HG03045 (cell line): ENCODE data around the gene ADIPOR1.

Experiments used
- ATAC-seq: cut with Tn5 transposase; IDR thresholded peaks from one replicate; pipeline ENCODE4 v1.9.1; 2021; ENCODE audit warnings: mild to moderate bottlenecking, moderate library complexity; ENCODE audit not compliant: unreplicated experiment

The ADIPOR1 gene

GRCh38 chr1:202974856-202975255 lies 16.7 kb upstream of the ADIPOR1 start:
- no peak for ATAC-seq

DNA sequence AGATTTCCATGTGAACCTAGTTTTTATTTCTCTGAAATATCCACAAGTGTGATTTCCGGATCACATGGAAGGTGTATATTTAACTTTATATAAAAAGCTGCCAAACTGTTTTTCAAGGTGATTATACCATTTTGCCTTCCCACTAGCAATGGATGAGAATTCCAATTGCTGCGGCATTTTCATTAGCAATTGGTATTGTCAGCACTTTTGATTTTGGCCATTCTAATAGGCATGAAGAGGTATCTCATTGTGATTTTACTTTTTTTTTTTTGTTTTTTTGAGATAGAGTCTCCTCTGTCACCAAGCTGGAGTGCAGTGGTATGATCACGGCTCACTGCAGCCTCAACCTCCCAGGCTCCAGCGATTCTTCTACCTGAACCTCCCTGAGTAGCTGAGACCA lies 13.9 kb upstream of the ADIPOR1 start:
- no peak for ATAC-seq

DNA sequence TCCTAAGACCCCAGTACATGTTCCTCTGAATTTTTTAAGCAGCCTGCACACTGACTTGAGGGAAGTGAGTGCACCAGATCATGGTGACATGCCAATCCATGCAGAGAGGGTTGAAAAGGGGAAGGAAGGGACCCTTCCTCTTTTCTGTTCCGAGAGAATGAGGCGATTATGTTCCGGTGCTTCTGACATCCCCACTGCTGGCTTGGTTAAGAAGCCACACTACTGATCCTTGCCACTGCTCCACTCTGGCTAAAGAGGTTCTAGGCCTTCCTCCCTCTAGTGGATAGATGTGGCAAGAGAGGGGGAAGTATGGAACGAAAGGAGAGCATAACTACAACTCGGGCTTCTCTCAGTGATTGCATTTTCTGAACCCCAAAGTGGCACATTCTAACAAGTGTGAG lies 10.8 kb upstream of the ADIPOR1 start:
- ATAC-seq, result peak; percentile 45

DNA sequence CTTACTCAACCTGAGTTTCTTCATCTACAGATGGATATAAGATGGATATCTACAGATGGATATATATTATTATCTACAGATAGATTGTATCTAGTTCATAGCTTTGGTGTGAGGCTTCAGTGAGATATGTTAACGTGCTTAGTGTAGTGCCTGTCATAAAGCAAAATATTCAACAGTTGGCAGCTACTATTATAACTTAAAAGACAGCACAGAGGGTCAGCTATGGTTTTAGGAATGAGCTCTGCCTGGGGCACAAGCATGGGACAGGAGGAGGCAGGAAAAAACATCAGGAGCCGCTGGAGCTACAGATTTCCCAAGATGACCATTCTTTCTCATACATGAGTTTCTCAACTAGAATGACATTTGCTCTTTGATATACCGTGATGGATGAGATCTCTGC lies 10.2 kb upstream of the ADIPOR1 start:
- ATAC-seq, result no peak

DNA sequence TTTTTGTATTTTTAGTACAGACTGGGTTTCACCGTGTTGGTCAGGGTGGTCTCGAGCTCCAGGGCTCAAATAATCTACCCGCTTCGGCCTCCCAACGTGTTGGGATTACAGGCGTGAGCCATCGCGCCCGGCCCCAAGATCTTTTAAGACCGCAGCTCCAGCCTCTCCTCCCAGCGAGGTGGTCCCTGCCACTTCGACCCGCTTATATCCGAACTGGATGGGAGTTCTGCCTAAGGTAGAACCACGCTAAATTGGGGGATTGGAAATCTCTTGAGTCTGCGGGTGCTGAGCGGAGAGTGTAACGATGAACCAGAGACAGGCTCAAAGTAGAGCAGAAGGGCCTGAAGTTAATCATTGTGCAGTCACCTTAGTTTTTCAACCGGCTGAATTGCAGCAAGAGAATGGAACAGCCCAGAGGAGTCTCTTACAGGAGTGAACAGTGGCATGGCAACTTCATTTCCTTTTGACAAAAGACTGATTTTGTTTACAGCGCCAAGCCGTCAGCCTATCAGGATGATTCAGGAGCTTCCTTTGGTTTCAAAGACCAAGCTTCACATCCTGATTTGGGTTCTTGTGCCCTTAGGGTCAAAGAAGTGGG lies 9.7 kb upstream of the ADIPOR1 start:
- ATAC-seq, result peak; percentile 8

- no peak for ATAC-seq
Measured at GRCh38 chr1:202966006-202966898, 8.1 kb upstream of the ADIPOR1 start.

DNA sequence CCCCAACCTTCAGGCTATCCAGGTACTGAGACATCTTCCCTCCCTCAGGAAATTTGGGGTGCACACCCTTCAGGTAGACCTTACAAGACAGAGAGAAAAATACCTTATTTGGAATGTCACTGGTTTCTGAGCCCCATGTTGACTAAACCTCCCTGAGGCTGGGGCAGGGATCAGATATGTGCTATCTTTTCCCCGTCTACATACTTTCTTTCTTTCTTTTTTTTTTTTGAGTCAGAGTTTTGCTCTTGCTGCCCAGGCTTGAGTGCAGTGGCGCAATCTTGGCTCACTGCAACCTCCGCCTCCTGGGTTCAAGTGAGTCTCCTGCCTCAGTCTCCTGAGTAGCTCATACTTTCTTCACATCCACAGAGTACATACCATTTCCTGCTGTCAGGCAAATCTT lies 7.3 kb upstream of the ADIPOR1 start:
- ATAC-seq, result no peak

GRCh38 chr1:202964791-202965410 lies 6.8 kb upstream of the ADIPOR1 start:
- no peak for ATAC-seq

- no peak for ATAC-seq
Measured at GRCh38 chr1:202961220-202961880, 3.2 kb upstream of the ADIPOR1 start.

- ATAC-seq, result no peak
Measured at GRCh38 chr1:202959276-202959620, 1.1 kb upstream of the ADIPOR1 start.

GRCh38 chr1:202958544-202959275 lies 598 bp upstream of the ADIPOR1 start:
- no peak for ATAC-seq

DNA sequence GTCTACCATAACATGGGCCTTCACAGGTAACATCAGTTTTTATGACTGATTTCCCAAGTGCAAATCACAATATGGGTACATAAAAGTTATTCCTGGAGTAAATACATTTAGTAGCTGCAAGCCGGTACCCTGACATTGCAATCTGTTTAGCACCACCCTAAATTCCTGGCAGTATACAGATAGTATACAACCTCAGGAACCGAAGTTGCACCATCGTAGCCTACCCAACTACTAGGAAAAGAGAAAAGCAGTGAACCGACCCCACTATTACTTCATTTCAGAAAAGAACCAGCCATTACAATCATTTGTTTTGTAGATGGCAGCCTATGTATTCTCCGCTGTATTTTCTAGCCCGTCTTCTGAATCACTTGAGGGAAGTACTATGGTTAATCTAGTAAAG lies 1.1 kb downstream of the ADIPOR1 start:
- no peak for ATAC-seq

DNA sequence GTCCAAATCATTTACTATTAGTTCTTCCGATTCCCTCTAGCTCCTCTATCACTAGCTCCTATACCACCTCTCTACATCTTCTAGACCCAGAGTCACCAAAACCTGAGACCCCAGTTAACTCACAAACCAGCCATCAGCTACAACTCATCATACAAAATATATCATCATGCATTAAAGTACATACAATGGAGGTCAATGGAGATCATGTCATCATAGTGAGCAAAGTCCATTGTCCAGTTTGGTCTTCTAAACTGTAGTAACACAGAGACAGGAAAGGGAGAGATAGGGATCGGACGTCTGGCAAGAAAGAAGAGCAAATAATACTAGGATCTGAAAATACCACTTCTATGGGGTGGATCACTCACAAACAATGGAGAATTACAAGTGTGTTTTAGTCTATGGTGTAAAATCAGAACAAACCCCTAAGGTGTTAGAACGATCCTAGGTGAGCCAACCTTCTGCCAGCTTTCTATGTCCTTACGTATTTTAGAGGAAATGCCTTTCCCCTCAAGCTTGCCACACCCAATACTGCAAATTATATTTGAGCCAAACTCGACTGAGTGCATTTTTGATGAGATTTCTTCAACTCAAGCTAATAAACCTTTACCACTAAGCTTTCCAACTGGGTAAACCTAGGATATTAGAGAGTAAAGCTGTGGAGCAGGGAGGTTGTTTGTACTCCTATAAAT lies 3.9 kb downstream of the ADIPOR1 start:
- no peak for ATAC-seq

- no peak for ATAC-seq
Measured at GRCh38 chr1:202953392-202953791, 4.7 kb downstream of the ADIPOR1 start.

DNA sequence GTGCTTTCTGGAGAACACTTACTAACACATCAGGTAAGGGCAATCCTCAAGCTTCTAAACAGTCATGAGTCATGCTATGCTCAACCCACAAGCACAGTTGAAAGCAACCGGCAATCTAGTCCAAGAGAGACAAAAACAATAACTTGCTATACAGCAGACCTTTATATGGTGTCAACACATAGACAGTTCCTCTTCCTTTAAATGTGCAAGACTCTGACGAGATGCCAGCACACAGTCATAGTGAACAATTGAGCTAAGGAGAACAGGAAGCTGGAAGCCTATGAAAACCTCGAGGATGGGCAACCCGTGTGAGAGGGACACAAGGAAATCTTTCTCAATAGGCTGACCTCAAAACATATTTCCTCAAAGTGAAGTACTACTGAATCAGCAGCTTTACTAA lies 5.3 kb downstream of the ADIPOR1 start:
- ATAC-seq, result no peak

GRCh38 chr1:202952099-202952498 lies 6.0 kb downstream of the ADIPOR1 start:
- ATAC-seq, result no peak

DNA sequence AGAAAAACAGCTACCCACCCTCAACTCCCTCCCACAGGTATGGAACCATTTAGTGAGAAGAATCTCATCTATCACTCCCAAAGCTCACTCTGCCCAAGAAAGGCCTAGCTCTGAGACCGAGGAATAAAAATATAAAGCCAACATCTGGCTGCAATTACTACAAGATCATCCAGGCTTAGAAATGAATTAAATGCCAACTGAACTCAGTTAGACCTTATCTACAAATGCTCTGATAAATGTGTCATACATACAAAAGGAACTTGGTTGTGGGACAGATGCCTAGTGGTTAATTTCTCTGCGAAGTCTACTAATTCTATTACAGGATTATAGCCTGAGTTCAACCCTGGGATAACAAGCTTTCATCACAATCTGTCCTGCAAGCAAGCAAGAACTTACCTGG lies 6.7 kb downstream of the ADIPOR1 start:
- ATAC-seq, result no peak

GRCh38 chr1:202945483-202945882 lies 12.6 kb downstream of the ADIPOR1 start:
- no peak for ATAC-seq

GRCh38 chr1:202944438-202944921 lies 13.6 kb downstream of the ADIPOR1 start:
- ATAC-seq, result no peak

- no peak for ATAC-seq
Measured at GRCh38 chr1:202942426-202942825, 15.7 kb downstream of the ADIPOR1 start.
